Posterior cingulate gyrus (tissue), 11 donors: ENCODE measurements around the gene NELFCD.
"Not testable (repeated sequence)": the region's sequence is repeated elsewhere in the genome, so short reads cannot be mapped to it uniquely, and the experiment has no call there.

Experiments used
- DNase-seq, 10 donors: peaks; one replicate each; pipeline versions ENCODE4 v3.0.0 to v3.0.0-alpha.2; 2020 to 2021; ENCODE audit warnings: mixed read lengths in 3 of 10
- intact Hi-C: fragments of 100-400 bp; cut with DNase I; formaldehyde crosslinking; loops from one replicate; pipeline ENCODE4 v1.15.1; 2023

NELFCD gene

GRCh38 chr20:59006167-59006863 is 25.3 kb downstream of the NELFCD start:
- intact Hi-C loops: no loop called here
- peak in 1 of 10 donors; percentile 77 for DNase-seq

GRCh38 chr20:59006864-59007664 is 26.0 kb downstream of the NELFCD start, which contains the start of gene CTSZ:
CTSZ (minus strand) TSS chr20:59007254; CDS start chr20:59007128, 126 bp downstream.
- intact Hi-C loops: no loop called here
- peak in 4 of 10 donors; percentile 38 to 86 (median 81) for DNase-seq

DNA sequence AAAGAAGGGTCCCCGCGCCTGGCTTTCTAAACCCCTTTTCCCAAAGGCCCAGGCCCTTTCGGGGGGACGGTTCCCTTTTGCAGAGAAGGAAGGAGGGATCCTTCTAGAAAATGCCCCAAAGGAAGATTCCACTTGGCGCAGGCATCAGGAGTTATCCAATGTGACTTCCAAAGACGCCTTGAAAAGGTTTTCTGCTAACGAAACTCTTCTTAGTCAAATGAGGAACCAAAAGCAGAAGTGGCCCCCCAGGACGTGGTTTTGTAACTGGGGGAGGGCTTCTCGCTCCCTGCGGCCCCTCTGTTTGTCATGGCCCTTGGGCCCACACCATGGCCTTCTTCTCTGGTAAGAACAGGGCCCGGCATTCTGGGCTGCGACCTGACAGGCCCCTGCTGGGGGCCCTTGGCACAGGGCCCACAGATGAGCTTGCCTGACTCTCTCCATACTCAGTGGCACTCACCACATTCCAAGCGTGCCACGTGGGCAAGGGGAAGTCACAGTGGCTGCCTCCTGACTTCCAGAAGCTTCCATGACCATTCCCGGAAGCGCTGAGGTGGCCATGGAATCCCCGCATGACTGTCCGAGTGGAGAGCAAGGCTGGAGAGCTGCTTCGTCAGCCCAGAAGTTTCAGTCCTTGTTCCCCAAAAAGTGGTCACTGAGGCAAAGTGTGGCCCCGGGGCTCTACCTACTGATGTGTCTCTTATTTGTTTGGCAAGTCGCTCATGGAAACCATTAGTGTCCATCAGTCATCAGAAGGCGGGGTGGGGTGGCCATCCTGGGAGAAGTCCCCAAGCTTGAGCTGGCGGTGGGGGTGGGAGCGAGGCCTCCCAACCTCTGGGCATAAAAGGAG is 26.8 kb downstream of the NELFCD start:
- intact Hi-C loops: no loop called here

DNA sequence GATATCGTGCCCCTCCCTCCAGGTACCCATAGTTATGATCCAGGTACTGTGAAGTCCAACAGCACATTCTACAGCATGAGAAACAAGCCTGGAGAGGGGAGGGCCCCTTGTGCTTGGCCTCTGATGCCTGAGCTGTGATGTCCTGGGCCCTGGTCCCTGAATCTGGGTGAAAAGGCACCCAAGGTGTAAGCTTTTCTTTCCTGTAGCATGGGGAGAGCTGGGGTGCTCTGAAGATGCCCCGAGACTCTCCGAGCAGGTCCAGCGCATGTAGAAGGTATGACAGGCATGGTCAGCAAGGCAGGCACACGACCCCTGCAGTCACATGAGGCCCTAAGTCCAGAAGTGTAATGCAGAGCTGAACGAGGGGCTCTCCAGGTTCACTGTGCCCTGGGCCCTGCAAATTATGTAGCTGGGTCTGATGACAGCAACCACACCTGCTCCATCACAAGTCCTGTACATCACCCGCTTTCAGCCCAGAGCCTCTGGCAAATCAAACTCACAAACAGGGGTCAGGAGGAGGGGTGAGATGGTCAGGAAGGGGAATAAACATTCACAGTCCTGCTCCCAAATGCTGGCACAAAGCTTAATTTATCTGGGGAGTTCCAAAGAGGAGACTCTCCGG is 27.8 kb downstream of the NELFCD start:
- intact Hi-C loops: no loop called here
- DNase-seq: no peak

More for the DNA sequence above, 26.8 kb downstream of the NELFCD start:
- DNase-seq: peak in 2 of 10 donors; percentile 82

- intact Hi-C loops: no loop called here
- DNase-seq: peak in 1 of 10 donors; percentile 47
These were observed 29.4 kb downstream of the NELFCD start for GRCh38 chr20:59010321-59010994.

GRCh38 chr20:59010995-59011873 is 30.2 kb downstream of the NELFCD start:
- peak in 1 of 10 donors; percentile 81 for DNase-seq
- intact Hi-C loops: no loop called here

DNA sequence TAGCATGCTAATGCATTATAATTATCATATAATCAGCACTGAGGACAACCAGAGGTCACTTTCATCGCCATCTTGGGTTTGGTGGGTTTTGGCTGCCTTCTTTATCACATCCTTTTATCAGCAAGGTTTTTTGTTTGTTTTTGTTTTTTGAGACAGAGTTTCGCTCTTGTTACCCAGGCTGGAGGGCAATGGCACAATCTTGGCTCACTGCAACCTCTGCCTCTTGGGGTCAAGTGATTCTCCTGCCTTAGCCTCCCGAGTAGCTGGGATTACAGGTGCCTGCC is 30.8 kb downstream of the NELFCD start:
- DNase-seq, intact Hi-C loops: not testable (repeated sequence)

DNA sequence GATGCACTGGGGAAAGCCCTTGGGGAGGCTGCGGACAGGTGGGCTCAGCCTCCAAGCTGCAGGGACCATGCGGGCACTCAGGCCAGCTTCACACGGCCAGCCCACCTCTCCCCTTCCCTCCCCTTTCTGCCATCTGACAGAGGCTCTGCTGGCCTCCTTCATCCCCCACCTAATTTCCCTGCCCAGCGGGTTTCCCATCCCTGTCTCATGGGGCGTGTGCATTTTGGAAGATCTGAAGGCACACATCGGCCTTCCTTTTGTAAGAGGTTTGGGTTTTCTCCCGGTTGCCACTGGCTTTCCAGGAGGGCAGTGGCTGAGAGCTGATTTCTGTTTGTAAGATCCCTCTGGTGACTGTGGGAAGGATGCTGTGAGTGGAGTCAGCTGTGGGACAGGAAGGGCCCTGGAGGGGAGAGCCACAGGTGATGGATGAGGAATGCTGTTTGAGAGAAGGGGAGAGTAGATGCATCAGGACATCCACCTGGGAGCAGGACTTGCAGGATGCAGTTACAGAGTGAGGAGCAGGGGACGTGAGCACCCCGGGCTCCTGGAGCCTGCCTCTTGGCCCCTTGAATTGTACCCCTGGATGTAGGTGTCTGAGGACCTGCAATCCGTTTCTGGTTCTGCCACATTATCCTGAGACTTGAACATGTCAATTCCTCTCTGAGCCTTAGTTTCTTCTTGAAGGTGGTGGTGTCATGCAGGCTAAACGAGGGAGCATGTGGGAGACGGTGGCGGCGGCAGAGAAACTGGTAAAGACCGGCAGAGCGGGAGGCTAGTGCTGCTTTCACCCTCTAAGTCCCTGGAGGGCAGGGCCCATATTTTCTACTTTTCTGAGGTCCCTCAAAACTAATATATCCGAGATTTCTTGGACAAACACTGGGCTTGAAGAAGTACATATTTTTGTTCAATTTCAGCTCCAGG is 32.2 kb downstream of the NELFCD start:
- intact Hi-C loops: no loop called here
- DNase-seq: peak in 1 of 10 donors; percentile 51

DNA sequence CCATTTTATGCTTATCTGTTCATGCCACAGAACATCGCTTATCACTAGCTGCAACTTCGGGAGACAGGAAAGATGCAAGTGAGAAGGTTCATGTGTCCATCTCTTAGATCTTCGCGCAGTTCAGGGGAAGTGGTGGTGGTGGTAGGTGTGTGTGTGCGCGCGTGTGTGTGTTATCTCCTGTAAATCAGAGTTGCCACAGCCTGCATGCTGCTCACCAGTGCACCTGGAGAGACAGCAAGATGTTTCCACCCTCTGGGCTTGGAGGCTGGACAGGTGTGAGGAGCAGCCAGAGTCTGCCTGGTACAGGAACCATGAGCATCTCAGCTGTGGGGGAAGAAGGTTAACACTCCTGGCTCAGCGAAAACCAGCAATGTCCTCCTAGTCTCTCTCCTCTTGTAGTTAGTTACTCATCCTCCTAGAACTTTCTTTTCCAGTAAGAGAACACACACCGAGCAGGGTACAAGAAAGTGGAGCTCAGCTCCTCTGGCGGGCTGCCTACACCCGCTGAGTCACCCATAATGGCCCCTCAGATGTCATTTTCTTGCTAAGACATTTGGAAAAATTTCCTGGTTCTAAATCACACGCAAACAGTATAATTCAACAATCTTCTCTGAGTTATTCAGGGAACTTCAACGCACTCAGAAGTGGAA is 33.0 kb downstream of the NELFCD start:
- no peak for DNase-seq
- intact Hi-C loops: no loop called here

- intact Hi-C loops: no loop called here
- DNase-seq: peak in 2 of 10 donors; percentile 52 to 69
These were observed 33.8 kb downstream of the NELFCD start for GRCh38 chr20:59014680-59015389.

- DNase-seq: peak in 1 of 10 donors; percentile 32
- intact Hi-C loops: no loop called here
These were observed 34.4 kb downstream of the NELFCD start for GRCh38 chr20:59015411-59015810.

DNA sequence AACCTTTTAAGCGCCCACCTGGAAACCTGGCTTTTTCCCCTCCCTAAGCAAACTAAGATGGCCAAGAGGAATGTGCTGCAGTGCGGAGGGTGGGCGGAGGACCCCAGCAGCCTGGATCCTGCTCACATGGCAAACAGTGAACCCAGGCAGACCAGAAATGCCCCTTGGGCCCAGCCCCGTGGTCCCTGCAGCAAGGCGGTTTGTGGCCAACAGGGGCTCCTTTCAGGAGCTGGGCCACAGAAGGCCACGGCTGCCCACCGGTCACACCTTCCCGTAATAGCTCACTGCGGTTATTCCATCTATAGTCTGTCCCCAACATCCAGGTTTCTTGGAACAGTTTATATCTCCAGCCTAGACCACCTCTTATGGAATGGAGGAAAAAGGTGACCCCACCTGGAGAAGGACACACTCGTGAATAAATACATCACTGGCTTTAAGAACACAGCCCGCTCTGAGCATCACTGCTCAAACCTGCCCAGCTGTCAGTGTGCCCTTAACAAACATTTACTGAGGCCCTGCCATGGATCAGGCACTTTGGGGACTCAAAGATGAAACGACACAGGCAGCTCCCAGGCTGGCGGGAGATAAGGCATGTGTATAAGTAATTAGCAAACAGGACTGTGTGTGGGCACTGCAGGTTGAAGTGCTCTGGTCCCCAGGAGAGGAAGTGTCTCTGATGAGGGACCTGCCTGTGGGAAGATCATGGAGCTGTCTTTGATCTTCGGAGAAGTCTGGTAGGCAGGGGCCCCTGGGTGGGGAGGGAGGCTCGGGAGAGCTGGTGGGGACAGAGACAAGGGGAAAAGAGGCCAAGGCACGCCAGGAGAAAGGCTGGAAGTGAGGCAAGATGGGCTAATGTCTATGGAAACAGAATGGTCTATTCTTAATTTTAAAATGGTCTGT is 35.0 kb downstream of the NELFCD start:
- DNase-seq: peak in 2 of 10 donors; percentile 37 to 67
- intact Hi-C loops: no loop called here

DNA sequence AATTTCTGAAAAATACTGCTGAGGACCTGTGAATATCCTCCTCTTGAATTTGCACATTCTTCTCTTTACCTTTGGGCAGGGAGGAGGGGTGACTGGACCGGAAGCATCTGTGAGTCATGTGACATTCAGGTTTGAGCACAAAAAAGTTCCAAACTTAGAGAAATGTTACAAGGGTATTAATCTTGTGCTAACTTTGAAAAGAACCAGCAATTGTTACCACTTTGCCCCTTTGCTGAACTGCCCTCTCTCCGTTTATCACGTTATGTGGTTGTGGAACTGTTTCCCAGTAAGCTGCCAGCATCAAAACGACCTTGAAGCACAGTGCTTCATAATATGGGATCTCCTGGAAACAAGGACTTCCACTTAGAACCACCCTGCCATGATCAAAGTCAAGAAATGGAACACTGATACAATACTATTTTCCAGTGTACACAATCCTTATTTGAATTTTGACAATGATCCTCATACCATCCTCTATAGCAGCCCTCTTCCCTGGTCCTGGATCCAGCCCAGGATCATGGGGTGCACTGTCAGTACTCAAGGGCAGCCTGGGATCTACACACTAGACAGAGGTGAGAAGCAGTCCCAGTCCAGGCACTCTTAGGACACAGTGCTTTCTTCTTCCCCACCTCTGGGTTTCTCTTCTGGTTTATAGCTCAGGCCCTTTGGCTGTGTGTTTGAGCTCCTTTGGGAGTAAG is 35.9 kb downstream of the NELFCD start:
- intact Hi-C loops: no loop called here
- no peak for DNase-seq

- intact Hi-C loops: no loop called here
- peak in 1 of 10 donors; percentile 57 for DNase-seq
These were observed 36.6 kb downstream of the NELFCD start for GRCh38 chr20:59017493-59018231.
